Activated CD4-positive, alpha-beta T cell treated with anti-CD3 and anti-CD28 coated beads for 48 hours (primary cell): Measurements from ENCODE around the gene TANC1.
A peak's percentile ranks its signal among the peaks of the same experiment; 100 is the strongest.

Experiments used
- DNase-seq: peaks from one replicate; pipeline ENCODE4 v3.0.0-alpha.2; 2020

Gene TANC1

DNA sequence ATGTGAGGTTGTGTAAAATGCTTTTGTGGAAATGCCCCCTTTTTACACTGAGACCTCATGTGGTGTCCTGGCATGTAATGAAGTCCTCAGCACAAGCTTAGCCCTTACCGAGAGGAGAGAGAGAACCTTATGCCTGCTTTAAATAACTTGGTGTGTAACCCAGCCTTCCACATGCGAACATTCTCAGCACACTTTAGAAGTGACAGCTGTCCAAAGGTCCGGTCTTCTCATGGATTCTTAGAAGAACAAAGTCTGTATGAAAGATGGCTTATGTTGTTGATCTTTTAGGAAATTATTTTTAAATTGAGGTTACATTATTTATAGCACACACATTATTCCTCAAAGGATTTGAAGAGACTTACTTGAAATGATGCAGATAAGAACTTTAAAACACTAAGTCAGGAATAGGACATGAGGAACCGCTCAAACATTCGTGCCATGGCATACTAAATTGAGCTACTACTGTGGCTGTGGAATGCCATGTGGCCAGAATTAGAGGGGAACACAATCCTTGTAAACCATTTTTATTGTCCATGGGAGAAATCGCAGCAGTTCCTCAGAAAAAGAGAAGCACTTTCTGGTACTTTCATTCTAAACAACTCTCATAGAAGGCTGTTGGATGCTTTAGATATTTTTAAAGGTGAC, 238.4 kb downstream of the TANC1 start:
- no peak for DNase-seq

DNA sequence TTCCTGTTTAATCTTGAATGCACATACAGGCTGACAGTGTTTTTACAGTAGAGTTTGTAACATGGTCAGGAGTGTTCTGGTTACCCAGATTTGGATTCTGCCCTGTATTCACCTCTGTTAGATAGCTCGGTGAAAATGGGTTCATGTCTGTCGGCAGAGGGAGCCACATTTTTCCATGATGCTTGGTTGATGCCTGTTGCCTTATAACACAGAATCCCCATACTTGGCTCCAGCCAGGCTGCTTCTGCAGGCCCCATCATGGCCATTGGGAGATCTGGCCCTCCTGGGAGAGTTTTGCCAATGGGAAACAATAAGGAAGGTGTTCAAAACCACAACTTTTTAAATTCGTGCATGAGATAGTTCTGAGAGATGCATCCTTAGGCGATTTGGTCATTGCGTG, 240.0 kb downstream of the TANC1 start:
- no peak for DNase-seq

- DNase-seq, result peak; percentile 24
Observed at GRCh38 chr2:159209341-159210306, 241.2 kb downstream of the TANC1 start.

DNA sequence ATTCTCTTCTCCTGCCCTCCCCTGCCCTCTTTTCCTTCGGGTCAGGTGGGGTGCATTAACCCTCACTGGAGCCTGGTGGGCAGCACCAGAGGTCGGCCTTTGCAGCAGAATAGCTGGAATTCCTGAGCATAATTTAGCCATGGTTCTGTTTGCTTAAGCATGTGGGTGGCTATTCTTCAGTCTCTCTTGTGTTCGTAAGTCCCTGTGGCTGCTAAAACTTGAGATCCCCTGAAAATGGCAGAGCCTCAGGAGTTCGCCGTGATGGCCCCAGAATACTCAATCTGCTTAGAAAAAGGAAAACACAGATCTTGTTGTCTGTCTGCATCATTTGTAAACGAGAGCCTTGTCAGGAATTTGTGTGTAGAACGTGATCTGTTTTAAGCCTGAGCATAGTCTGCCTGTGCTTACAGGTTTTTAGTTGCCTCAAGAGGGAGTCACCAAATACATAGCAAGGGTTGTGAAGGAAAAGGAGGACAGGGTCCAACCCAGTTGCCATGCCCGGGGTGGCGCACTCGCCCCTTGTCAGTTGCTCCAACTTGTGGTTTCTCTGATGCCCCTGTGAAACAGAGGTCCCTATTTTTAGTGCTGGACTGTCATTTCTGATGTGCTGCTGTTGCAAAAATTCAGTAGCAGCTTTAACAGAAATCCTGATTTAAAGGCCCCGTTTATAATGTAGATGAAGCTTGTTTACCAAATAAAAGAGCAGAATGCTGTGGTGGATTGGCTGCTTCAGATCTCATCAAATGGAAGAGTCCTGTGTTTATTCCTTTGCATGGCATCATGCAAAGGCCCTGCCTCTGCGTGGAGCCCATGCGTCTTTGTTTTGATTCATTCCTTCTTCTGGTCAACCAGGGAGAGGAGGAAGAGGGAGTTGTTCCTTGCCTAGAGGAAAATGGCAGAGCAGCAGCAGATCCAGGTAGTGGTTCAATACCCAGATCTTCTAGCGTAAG, 243.3 kb downstream of the TANC1 start:
- DNase-seq, result no peak

DNA sequence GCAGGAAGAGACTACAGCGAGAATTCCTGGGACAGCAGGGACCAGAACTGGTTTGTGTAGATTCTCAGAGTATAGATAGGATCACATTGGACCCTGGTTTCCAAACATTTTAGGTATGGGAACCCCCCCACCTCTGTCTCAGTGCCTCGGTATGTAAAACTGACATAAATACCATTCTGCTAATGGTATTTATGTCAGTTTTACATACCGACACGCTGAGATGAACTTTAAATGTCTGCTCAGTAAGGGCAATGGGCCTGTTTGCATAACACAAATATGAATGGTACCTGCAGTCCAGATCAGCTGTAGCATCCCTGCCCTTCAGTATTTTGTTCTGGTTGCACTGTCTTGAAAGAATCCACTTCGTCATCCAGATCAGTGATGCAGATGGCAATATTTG, 244.9 kb downstream of the TANC1 start:
- DNase-seq, result no peak

GRCh38 chr2:159214325-159214865, 246.0 kb downstream of the TANC1 start:
- no peak for DNase-seq

DNA sequence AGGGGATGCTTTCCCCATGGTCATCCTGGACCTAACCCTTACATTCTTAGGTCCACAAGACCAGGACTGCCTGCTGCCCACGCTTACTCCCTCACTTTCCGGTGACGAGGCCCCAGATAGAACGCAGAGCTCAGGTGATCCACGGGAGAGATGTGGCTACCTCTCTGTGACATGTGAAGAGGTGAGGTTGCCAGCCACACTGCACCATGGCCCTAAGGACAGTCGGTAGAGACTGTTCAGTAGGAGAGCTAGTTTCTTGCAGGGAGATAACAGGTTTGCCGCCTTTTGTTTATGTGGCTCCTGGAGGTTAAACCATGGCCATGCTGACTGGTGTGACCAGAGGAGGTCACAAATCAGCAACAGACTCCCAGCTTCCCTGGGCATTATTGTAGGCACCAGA, 246.7 kb downstream of the TANC1 start:
- DNase-seq, result no peak

GRCh38 chr2:159217676-159218075, 249.2 kb downstream of the TANC1 start:
- DNase-seq, result no peak

DNA sequence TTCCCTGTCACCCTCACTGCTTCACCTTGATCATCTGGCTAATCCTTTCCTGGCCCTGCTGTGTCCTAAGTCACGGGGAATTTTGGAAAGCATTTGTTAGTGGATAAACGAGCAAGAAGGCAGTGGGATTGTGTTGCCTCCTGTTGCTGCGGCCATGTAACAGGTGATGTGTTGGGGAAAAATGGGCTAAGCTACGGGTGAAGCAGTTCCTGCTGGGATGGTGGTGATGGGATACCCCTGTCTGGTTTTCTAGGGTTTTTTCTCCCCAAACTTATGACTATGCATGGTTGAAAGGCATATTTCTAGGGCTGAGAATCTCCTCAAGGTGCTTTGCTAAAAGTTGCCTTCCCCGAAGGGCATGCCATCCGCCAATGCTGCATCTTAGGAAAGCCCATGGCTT, 249.9 kb downstream of the TANC1 start:
- DNase-seq, result no peak

DNA sequence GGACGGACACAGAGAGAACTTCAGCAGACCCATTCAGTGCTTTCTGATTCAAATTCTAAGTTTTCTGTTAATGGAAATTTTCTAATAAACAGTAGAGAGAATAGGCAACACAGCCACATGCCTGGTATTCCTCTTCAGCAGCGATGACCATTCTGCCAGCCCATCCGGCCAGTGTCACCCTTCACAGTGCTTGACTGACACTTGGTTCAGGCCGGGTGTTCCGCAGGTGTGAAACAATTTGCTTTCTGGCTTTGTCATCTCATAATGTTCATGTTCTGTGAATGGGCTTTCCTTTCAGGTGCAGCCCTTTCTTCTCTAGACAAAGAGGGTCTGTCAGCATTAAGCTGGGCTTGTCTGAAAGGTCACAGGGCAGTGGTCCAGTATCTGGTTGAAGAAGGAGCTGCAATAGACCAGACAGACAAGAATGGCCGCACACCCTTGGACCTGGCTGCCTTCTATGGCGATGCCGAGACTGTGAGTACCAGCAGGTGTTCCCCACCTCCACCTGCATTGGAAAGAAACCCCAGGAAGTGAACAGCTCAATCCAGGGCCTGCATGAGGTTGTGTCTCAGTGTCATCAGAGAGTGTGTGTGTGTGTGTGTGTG, 251.1 kb downstream of the TANC1 start:
- DNase-seq, result no peak

GRCh38 chr2:159224061-159224813, 255.8 kb downstream of the TANC1 start:
- no peak for DNase-seq

DNA sequence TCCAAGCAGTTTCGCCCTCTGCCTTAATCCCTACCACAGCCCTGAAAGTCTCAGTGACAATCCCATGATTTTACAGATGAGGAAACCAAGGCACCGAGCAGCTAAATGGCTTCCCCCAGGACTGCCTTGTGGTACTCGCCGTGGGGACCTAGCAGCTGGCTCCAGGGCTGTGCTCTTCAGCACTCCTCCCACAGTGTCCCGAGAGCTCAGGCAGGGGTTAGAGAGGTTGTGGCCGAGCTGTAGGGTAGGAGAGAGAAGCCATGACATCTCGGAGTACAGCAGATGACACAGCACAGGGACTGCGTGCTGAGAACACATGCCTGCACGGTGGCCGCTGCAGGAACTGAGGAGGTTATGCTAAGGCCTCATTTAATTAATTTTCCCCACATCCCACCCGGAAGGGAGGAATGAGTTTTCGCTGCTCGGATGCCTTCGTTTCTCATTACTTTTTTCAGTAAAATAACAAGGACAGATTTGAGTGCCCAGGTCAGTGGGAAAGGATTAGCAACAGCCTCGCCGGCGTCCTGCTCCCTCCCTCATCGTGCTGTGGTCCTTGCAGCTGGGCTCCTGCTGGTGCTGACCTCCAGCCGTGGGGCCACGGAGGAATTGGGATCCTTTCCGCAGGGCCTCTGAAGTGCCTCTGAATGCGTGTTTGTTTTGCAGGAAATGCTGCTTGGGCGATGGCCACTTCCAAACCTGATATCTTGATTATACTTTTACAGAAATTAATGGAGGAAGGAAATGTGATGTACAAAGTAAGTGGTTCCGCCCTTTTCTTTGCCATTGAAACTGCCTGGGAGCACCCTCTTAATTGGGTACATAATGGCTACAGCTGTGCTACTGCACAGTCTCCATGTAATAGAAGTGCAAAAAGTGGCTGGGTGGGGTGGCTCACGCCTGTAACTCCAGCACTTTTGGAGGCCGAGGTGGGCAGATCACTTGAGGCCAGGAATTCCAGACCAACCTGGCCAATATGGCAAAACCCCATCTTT, 256.9 kb downstream of the TANC1 start:
- no peak for DNase-seq

- peak; percentile 22 for DNase-seq
Observed at GRCh38 chr2:159226059-159226461, 257.6 kb downstream of the TANC1 start.

DNA sequence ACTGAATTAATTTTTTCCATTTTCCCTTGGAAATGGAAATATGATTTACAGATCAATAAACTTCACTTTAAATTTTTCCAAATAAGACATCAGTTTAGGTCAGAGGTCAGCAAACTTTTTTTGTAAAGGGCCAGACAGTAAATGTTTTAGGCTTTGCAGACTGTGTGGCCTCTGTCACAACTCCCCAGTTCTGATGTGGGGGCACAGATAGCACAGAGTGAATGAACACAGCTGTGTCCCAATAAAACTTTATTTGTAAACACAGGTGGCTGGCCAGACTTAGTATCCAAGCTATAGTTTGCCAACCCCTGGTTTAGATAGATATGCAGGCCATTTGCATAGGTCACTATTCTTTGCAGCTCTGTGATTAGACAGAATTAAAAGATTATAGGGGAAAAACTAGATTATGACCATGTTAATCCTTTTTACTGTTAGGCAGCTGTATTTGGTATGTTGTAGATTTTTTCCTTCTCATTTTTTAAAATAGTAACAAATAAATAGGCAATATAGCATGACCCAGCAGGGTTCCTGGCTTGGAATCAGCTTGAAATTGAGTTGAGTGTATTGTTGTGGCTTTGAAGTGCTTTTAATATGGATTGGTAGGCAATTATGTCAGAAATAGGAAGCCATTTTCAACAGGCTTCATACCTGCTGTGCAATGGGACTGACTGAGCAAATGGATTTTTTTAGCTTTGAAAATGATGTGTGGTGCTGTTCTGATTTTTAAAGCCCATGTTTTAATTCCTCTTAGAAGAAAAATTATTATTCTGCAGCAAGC, 258.4 kb downstream of the TANC1 start:
- no peak for DNase-seq

- DNase-seq, result no peak
Observed at GRCh38 chr2:159227467-159227866, 259.0 kb downstream of the TANC1 start.

DNA sequence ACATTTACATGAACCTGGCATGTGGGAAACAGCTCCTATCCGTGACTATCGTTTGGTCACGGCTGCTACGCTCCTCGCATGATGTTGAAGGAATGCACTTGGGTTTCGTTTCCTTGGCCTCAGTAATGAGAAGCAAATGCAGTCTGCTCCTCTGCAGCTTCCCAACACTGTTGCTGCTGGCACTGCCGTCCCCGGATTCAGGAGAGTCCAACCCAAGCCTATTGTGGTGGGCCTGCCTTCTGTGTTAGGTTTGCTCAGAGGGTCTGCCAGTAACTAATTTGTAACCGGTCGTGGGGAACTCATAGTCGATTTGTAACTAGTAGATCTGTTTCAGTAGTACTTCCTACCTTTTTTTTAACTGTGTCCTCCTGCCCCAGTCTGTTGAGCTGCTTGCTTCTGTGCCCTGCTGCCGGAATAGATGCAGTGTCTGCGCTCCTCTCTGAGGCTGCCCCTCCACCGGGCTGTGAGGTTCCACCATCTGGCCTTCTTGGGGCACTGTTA, 259.7 kb downstream of the TANC1 start:
- DNase-seq, result no peak

GRCh38 chr2:159229476-159230144, 261.2 kb downstream of the TANC1 start:
- DNase-seq, result no peak

DNA sequence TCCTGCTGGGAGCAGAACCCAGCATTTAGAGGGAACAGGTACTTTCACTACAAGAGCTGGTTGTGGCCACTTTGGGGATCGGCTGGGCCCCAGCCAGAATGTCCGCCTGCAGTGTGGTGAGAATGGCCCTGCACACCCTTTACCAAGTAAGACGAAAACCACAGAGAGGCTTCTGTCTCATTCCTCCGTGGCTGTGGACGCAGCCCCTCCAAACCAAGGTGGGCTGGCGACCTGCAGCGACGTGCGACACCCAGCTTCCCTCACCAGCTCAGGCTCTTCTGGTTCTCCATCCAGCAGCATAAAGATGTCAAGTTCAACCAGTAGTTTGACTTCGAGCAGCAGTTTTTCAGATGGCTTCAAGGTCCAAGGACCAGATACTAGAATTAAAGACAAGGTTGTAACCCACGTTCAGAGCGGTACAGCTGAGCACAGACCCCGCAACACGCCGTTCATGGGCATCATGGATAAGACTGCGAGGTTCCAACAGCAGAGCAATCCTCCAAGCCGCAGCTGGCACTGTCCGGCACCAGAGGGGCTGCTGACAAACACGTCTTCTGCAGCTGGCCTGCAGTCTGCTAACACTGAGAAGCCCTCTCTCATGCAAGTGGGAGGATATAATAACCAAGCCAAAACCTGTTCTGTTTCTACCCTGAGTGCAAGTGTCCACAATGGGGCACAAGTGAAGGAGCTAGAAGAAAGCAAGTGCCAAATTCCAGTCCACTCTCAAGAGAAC, 261.9 kb downstream of the TANC1 start:
- DNase-seq, result no peak
